ENCODE results near the gene TSPAN5.
A peak's percentile ranks its signal among the peaks of the same experiment; 100 is the strongest.

Gene TSPAN5

GRCh38 chr4:98518559-98519267, 139.7 kb downstream of the TSPAN5 start:
- ATAC-seq (replicated peaks) (peak; percentile 95), DNase-seq (peak; percentile 36)
- H3K4me1 Mint-ChIP-seq, result peaks cover 37 to 49% of the 10 kb centered on the region in 2 donors
- peaks cover 1 to 3% of the 10 kb centered on the region in 2 donors for H3K36me3 Mint-ChIP-seq
- H3K27ac Mint-ChIP-seq, result peak overlapping the region; percentile 77
- peaks cover 0 to 2% of the 10 kb centered on the region in 2 donors for H3K9me3 Mint-ChIP-seq
- peak overlapping the region; percentile 2 to 31 for H3K4me3 Mint-ChIP-seq
- H3K27me3 Mint-ChIP-seq, result no peaks in the 10 kb centered on the region

DNA sequence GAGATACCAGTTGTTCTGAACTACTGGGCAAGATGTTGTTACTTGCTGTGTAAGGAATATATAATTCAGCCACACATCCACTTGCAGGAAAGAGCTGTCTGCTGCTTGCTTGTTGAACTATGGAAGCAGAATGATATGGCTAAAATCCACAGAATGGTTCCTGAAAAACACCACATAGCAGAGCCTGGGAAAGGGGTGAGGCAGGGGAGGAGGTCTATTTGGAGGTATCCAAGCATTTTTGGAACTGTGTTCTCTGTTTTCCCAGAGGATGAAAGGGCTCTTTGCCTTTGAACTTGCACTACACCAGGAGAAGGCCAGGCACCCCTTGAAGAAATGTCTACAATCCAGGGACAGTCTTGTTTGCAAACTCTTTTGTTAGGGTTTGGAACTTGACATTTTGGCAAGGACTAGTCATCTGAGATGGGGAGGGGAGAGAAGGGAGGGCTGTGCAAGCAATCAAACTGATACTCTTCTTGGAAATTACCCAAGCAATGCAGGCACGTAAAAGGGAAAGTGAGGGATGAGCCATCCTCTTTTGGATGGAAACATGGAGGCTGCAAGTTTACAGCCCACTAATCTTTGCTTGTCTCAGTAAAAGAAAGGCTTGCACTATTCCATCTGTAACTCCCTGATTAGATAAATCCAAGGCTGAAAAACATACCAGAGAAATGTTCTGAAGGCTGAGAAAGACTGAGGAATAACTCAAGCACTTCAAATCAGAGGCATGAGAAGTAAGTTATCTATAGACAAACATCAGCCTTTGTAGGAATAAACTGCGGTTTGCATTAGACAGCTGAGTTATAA, 141.0 kb downstream of the TSPAN5 start:
- H3K27ac Mint-ChIP-seq, result peak overlapping the region; percentile 15
- no peaks in the 10 kb centered on the region for H3K27me3 Mint-ChIP-seq
- no peak overlapping the region for H3K4me3 Mint-ChIP-seq
- H3K9me3 Mint-ChIP-seq, result peaks cover 0 to 2% of the 10 kb centered on the region in 2 donors
- ATAC-seq (replicated peaks) (no peak), DNase-seq (no peak)
- peaks cover 43 to 58% of the 10 kb centered on the region in 2 donors for H3K4me1 Mint-ChIP-seq
- peaks cover 1 to 3% of the 10 kb centered on the region in 2 donors for H3K36me3 Mint-ChIP-seq

DNA sequence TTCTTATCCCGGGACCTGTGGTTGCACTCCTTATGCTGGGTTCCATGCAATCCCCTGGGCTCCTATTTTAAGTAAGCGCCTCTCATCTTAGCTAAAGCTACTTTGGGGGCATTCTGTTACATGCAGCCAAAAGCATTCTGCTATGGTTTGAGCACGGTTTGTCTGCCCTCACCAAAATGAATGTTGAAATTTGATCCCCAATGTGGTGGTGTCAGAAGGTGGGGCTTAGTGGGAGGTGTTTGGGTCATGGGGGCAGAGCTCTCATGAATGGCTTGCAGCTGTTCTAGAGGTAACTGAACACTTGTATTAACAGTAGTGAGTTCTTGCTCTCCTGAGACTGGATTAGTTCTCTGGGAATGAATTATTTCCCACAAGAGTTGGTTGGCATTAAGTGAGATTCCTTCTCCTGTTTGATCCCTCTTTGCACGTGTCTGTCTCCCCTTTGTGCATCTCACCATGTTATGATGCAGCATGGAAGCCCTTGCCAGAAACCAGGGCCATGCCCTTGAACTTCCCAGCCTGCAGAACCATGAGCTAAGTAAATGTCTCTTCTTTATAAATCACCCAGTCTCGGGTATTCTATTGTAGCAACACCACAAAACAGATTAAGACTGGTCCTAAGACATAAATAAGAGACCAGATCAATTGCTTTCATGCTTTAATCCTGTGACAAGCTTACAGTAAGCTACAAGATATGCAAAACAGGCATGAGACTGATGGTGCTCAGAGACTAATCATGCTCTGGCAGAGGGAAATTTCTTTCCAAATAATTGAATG, 141.8 kb downstream of the TSPAN5 start:
- H3K27me3 Mint-ChIP-seq, result no peaks in the 10 kb centered on the region
- ATAC-seq (replicated peaks), result no peak
- H3K4me1 Mint-ChIP-seq, result peaks cover 37 to 51% of the 10 kb centered on the region in 2 donors
- no peak overlapping the region for H3K4me3 Mint-ChIP-seq
- no peak overlapping the region for H3K27ac Mint-ChIP-seq
- DNase-seq, result no peak
- H3K36me3 Mint-ChIP-seq, result peaks cover 1 to 3% of the 10 kb centered on the region in 2 donors
- H3K9me3 Mint-ChIP-seq, result peaks cover 0 to 2% of the 10 kb centered on the region in 2 donors

DNA sequence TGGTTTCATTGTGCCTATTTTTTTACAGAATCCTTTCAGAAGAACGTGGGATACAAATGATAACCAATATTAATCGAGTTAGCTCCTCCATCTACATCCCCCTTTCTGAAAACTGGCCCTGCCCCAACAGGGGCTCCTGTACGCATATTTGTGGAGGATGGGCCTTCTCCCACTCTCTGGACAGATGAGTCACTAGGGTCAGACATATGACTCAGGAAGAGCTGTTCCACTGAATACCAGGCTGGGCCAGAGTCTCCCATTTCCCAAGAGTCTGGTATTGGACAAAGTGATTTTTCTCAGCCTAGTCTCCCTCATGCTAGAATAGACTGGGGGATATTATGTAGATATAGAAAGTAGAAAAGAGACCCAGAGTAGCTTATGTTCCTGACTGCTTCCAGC, 142.4 kb downstream of the TSPAN5 start:
- H3K36me3 Mint-ChIP-seq, result peaks cover 1 to 3% of the 10 kb centered on the region in 2 donors
- H3K4me1 Mint-ChIP-seq, result peaks cover 37 to 49% of the 10 kb centered on the region in 2 donors
- no peaks in the 10 kb centered on the region for H3K27me3 Mint-ChIP-seq
- no peak overlapping the region for H3K27ac Mint-ChIP-seq
- H3K9me3 Mint-ChIP-seq, result peaks cover 0 to 2% of the 10 kb centered on the region in 2 donors
- no peak overlapping the region for H3K4me3 Mint-ChIP-seq
- no peak for DNase-seq
- no peak for ATAC-seq (replicated peaks)

DNA sequence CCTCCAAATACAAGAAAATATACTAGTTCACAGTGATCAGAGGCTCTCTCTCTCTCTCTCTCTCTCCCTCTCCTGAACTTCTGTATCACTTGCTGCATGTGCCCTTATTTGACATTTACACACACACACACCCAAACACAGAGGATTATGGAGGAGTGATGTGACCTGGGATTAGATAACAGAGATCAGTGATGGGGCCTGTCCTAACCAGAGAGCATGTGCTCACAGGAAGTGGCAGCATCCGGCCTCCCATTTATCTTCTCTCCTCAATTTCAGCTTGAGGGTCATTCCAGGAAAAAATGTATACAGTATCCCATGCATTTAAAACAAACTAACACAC, 143.0 kb downstream of the TSPAN5 start:
- Mint-ChIP-seq H3K27ac (no peak overlapping the region), H3K27me3 (no peaks in the 10 kb centered on the region), H3K4me1 (peaks cover 41 to 54% of the 10 kb centered on the region in 2 donors), H3K4me3 (no peak overlapping the region), H3K9me3 (peaks cover 0 to 2% of the 10 kb centered on the region in 2 donors), H3K36me3 (peaks cover 1 to 3% of the 10 kb centered on the region in 2 donors)
- no peak for ATAC-seq (replicated peaks)
- DNase-seq, result no peak

GRCh38 chr4:98514741-98515469, 143.5 kb downstream of the TSPAN5 start:
- H3K9me3 Mint-ChIP-seq, result peaks cover 0 to 2% of the 10 kb centered on the region in 2 donors
- no peaks in the 10 kb centered on the region for H3K27me3 Mint-ChIP-seq
- no peak overlapping the region for H3K27ac Mint-ChIP-seq
- H3K4me1 Mint-ChIP-seq, result peaks cover 39 to 49% of the 10 kb centered on the region in 2 donors
- H3K4me3 Mint-ChIP-seq, result no peak overlapping the region
- ATAC-seq (replicated peaks), result no peak
- peaks cover 1 to 3% of the 10 kb centered on the region in 2 donors for H3K36me3 Mint-ChIP-seq
- no peak for DNase-seq

GRCh38 chr4:98512918-98513317, 145.5 kb downstream of the TSPAN5 start:
- peaks cover 1 to 3% of the 10 kb centered on the region in 2 donors for H3K36me3 Mint-ChIP-seq
- H3K27ac Mint-ChIP-seq, result no peak overlapping the region
- DNase-seq (no peak), ATAC-seq (replicated peaks) (no peak)
- H3K9me3 Mint-ChIP-seq, result peaks cover 0 to 2% of the 10 kb centered on the region in 2 donors
- H3K4me3 Mint-ChIP-seq, result no peak overlapping the region
- no peaks in the 10 kb centered on the region for H3K27me3 Mint-ChIP-seq
- peaks cover 26 to 29% of the 10 kb centered on the region in 2 donors for H3K4me1 Mint-ChIP-seq

- Mint-ChIP-seq H3K36me3 (no peaks in the 10 kb centered on the region), H3K9me3 (no peaks in the 10 kb centered on the region), H3K27me3 (no peaks in the 10 kb centered on the region), H3K27ac (no peak overlapping the region), H3K4me1 (peaks cover 19 to 20% of the 10 kb centered on the region in 2 donors), H3K4me3 (no peak overlapping the region)
- ATAC-seq (replicated peaks), result peak in 1 of 2 donors; percentile 41
- DNase-seq, result no peak
Observed at GRCh38 chr4:98510757-98511517, 147.5 kb downstream of the TSPAN5 start.

GRCh38 chr4:98510340-98510739, 148.1 kb downstream of the TSPAN5 start:
- no peak for ATAC-seq (replicated peaks)
- H3K27me3 Mint-ChIP-seq, result no peaks in the 10 kb centered on the region
- DNase-seq, result no peak
- H3K4me1 Mint-ChIP-seq, result peaks cover 16 to 18% of the 10 kb centered on the region in 2 donors
- no peak overlapping the region for H3K27ac Mint-ChIP-seq
- peaks cover 2 to 4% of the 10 kb centered on the region in 2 donors for H3K36me3 Mint-ChIP-seq
- H3K9me3 Mint-ChIP-seq, result no peaks in the 10 kb centered on the region
- H3K4me3 Mint-ChIP-seq, result no peak overlapping the region

DNA sequence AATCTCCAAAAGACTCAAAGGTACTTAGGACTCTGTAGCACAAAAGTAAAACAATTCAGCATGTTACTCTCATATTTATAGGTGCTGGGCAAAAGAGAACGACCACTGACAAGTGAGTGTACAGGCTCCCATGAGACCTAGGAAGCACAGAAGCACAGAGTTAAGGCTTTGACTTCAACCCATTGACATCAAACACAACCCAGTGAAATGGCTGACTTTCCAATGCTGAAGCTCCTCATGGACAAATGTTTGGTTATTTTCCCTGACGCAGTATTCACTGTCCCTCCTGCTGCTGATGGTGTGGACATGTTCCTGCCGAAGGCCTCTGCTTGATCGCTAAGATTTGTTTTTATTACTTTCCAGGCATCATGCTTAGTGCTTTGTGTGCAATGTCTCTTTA, 148.7 kb downstream of the TSPAN5 start:
- no peak for DNase-seq
- Mint-ChIP-seq H3K9me3 (no peaks in the 10 kb centered on the region), H3K4me3 (no peak overlapping the region), H3K27me3 (no peaks in the 10 kb centered on the region), H3K36me3 (peaks cover 4% of the 10 kb centered on the region in 2 donors), H3K27ac (peak overlapping the region; percentile 60), H3K4me1 (peaks cover 13 to 15% of the 10 kb centered on the region in 2 donors)
- no peak for ATAC-seq (replicated peaks)

- no peak for DNase-seq
- Mint-ChIP-seq H3K27me3 (no peaks in the 10 kb centered on the region), H3K9me3 (no peaks in the 10 kb centered on the region), H3K36me3 (peaks cover 4% of the 10 kb centered on the region in 2 donors), H3K27ac (peak overlapping the region; percentile 60), H3K4me1 (peaks cover 10 to 15% of the 10 kb centered on the region in 2 donors), H3K4me3 (no peak overlapping the region)
- no peak for ATAC-seq (replicated peaks)
Observed at GRCh38 chr4:98508829-98509598, 149.4 kb downstream of the TSPAN5 start.

GRCh38 chr4:98508248-98508647, 150.2 kb downstream of the TSPAN5 start:
- Mint-ChIP-seq H3K4me1 (peaks cover 9 to 14% of the 10 kb centered on the region in 2 donors), H3K27me3 (no peaks in the 10 kb centered on the region), H3K36me3 (peaks cover 4% of the 10 kb centered on the region in 2 donors), H3K9me3 (no peaks in the 10 kb centered on the region), H3K27ac (no peak overlapping the region), H3K4me3 (no peak overlapping the region)
- DNase-seq, result no peak
- ATAC-seq (replicated peaks), result peak in 1 of 2 donors; percentile 41

Data from stimulated activated naive B cell treated with anti-CD40 and anti-IgM and Interleukin-4, amounts not matched to agents 10 μg/mL and 1 μg/mL and 100 μg/mL, for 72 hours (primary cell).